Measurements from ENCODE around the gene DGCR8.
A peak's percentile ranks its signal among the peaks of the same experiment; 100 is the strongest.

Gene DGCR8

GRCh38 chr22:20127318-20127868 lies 47.4 kb downstream of the DGCR8 start:
- DNase-seq, result no peak

GRCh38 chr22:20127869-20128618 lies 48.0 kb downstream of the DGCR8 start:
- no peak for DNase-seq

GRCh38 chr22:20128619-20128901 lies 48.5 kb downstream of the DGCR8 start:
- no peak for DNase-seq

GRCh38 chr22:20128902-20129746 lies 49.1 kb downstream of the DGCR8 start:
- DNase-seq, result peak; percentile 44

GRCh38 chr22:20129747-20130014 lies 49.6 kb downstream of the DGCR8 start:
- no peak for DNase-seq

- DNase-seq, result no peak
Observed at GRCh38 chr22:20130319-20130718, 50.3 kb downstream of the DGCR8 start.

- DNase-seq, result peak; percentile 83
Observed at GRCh38 chr22:20130731-20131596, 50.9 kb downstream of the DGCR8 start.

GRCh38 chr22:20131597-20131858 lies 51.5 kb downstream of the DGCR8 start, which contains the start of gene ZDHHC8:
ZDHHC8 (plus strand) TSS chr22:20131804; CDS start chr22:20131948, 144 bp downstream.
- no peak for DNase-seq

GRCh38 chr22:20131859-20132685 lies 52.0 kb downstream of the DGCR8 start:
- DNase-seq, result peak; percentile 27

GRCh38 chr22:20132686-20133246 lies 52.7 kb downstream of the DGCR8 start:
- no peak for DNase-seq

- no peak for DNase-seq
Observed at GRCh38 chr22:20133930-20134549, 54.0 kb downstream of the DGCR8 start.

GRCh38 chr22:20135265-20135664 lies 55.2 kb downstream of the DGCR8 start:
- DNase-seq, result no peak

GRCh38 chr22:20135806-20136602 lies 56.0 kb downstream of the DGCR8 start:
- no peak for DNase-seq

- DNase-seq, result no peak
Observed at GRCh38 chr22:20136603-20136873, 56.5 kb downstream of the DGCR8 start.

- no peak for DNase-seq
Observed at GRCh38 chr22:20137113-20137512, 57.1 kb downstream of the DGCR8 start.

GRCh38 chr22:20137671-20138416 lies 57.8 kb downstream of the DGCR8 start:
- DNase-seq, result no peak

- DNase-seq, result no peak
Observed at GRCh38 chr22:20138417-20138738, 58.3 kb downstream of the DGCR8 start.

- no peak for DNase-seq
Observed at GRCh38 chr22:20138868-20139267, 58.8 kb downstream of the DGCR8 start.

- no peak for DNase-seq
Observed at GRCh38 chr22:20139391-20140106, 59.5 kb downstream of the DGCR8 start.

GRCh38 chr22:20140107-20140445 lies 60.0 kb downstream of the DGCR8 start:
- no peak for DNase-seq

Data from CD4-positive, alpha-beta T cell treated with Interleukin-15 for 1 hour (primary cell).